ENCODE results near the gene CLCA4.

The CLCA4 gene

DNA sequence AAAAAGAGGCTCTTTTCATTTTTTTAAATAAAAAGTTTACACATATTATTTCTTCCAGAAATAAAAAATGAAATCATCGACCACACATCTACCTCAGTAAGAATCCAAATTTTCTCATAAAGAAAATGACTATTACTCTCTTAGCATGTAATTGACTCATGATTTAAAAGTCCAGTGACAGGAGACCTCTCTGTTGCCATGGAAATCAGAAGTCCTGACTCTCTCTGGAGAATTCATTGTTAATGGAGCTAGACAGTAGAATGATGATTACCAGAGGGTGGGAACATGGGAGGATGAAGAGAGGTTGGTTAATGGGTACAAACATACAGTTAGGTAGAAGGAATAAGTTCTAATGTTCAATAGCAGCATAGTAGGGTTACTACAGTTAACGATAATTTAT lies 5.0 kb upstream of the CLCA4 start:
- DNase-seq (ENCODE audit: extremely low spot score), result no peak
- TF ChIP-seq, protein P1, sequence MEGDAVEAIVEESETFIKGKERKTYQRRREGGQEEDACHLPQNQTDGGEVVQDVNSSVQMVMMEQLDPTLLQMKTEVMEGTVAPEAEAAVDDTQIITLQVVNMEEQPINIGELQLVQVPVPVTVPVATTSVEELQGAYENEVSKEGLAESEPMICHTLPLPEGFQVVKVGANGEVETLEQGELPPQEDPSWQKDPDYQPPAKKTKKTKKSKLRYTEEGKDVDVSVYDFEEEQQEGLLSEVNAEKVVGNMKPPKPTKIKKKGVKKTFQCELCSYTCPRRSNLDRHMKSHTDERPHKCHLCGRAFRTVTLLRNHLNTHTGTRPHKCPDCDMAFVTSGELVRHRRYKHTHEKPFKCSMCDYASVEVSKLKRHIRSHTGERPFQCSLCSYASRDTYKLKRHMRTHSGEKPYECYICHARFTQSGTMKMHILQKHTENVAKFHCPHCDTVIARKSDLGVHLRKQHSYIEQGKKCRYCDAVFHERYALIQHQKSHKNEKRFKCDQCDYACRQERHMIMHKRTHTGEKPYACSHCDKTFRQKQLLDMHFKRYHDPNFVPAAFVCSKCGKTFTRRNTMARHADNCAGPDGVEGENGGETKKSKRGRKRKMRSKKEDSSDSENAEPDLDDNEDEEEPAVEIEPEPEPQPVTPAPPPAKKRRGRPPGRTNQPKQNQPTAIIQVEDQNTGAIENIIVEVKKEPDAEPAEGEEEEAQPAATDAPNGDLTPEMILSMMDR (IDR thresholded peaks at IDR 0.05; ENCODE audit: control extremely low read depth, extremely low read depth, low read depth, missing control alignments), result no peak
- POLR2A ChIA-PET, result no interaction called here
- CTCF ChIA-PET, result interaction anchor here (1.2 kb wide), 1 partner anchor 30 kb away, joined by 5 read pairs; no protein-coding TSS in a partner anchor

DNA sequence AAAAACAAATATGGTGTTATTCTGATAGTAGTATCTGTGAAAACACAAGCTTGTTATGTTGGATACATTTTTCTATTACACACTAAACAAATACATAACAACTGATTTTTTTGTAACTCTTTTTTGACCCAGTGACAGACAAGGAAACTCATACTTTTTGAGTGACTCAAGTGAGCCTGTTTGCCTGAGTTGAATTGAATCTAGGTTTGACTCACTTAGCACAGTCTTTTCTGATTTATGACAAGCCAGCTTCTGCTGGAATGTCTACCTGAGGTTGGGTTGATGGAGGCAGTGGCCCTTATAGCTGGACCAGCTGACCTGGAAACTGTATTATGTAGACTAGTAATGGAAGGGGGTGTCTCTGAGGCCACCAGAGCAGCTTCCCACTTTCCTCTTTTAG lies 4.2 kb upstream of the CLCA4 start:
- POLR2A ChIA-PET, result no interaction called here

GRCh38 chr1:86548839-86549238 lies 2.0 kb downstream of the CLCA4 start:
- DNase-seq (ENCODE audit: extremely low spot score), result no peak
- CTCF ChIA-PET, result no interaction called here
- POLR2A ChIA-PET, result no interaction called here
- TF ChIP-seq, protein P1 (IDR thresholded peaks at IDR 0.05; ENCODE audit: control extremely low read depth, extremely low read depth, low read depth, missing control alignments), result no peak

More for the DNA sequence above, 4.2 kb upstream of the CLCA4 start:
- TF ChIP-seq, protein P1 (IDR thresholded peaks at IDR 0.05; ENCODE audit: control extremely low read depth, extremely low read depth, low read depth, missing control alignments), result no peak
- CTCF ChIA-PET, result interaction anchor here (1.2 kb wide), 1 partner anchor 29 kb away, joined by 5 read pairs; no protein-coding TSS in a partner anchor
- no peak for DNase-seq (ENCODE audit: extremely low spot score)

DNA sequence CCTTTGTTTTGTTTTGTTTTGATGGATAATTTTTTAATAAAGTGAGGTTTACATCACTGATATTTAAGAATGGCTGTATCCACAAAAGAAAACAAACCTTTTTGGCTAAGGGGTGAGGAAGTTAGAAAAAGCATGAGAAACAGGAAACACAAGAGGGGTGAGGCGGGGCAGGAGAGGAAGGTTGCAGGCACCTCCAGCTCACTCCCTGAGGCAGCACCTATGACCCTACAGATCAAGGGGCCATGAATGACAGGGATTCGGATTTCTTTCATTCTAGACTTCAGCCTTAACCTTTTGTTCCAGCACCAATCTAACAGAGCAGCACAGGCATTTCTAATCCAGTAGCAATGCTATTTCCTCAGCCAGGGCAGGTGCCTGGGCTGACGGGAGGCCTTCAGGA lies 4.4 kb downstream of the CLCA4 start:
- DNase-seq (ENCODE audit: extremely low spot score), result no peak
- ChIA-PET CTCF (no interaction called here), POLR2A (no interaction called here)
- TF ChIP-seq, protein P1 (IDR thresholded peaks at IDR 0.05; ENCODE audit: control extremely low read depth, extremely low read depth, low read depth, missing control alignments), result no peak

DNA sequence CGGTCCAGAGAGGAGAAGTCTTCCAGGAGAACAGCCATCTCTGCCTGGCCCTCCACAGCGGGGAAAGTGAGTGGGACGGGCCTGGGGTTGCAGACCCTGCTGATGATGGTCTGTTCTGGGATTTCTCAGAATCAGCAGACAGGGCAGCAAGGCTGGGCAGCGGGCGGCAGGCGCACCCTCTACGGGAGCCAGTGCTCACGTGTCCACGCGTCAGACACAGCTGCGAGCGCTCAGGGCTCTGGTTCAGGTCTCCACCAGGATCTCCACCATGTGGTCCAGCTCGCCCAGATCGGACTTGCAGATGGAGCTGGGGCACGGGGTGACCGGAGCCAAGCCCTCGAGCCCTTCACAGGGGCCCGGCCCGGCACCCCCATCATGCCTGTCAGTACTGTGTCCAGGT lies 5.5 kb downstream of the CLCA4 start:
- ChIA-PET POLR2A (no interaction called here), CTCF (interaction anchor here (1.7 kb wide), 1 partner anchor 9 kb away, joined by 4 read pairs; no protein-coding TSS in a partner anchor)
- TF ChIP-seq, protein P1 (IDR thresholded peaks at IDR 0.05; ENCODE audit: control extremely low read depth, extremely low read depth, low read depth, missing control alignments), result no peak
- DNase-seq (ENCODE audit: extremely low spot score), result no peak

- CTCF ChIA-PET, result no interaction called here
- POLR2A ChIA-PET, result no interaction called here
- DNase-seq (ENCODE audit: extremely low spot score), result no peak
- TF ChIP-seq, protein P1 (IDR thresholded peaks at IDR 0.05; ENCODE audit: control extremely low read depth, extremely low read depth, low read depth, missing control alignments), result no peak
These were observed 10.9 kb downstream of the CLCA4 start for GRCh38 chr1:86557739-86558138.

DNA sequence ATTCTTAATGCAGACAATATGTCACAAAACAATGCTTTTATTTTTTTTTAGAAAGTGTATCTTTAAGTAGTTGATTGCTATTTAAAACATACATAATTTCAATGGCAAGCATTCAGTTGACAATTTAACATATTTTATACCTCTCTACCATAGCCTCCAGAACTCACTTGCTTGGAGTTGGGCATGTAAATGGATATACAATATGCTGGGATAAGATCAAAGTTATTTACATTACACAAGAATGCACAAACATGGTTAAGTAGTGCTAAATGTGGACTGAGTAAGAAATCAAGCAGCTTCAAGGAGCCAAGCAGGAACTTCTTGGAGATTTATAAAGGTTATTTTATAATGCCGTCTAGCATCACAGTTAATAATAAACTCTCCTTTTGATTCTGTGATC lies 17.0 kb downstream of the CLCA4 start:
- CTCF ChIA-PET, result interaction anchor here (1.7 kb wide), 1 partner anchor 64 kb away, joined by 4 read pairs; no protein-coding TSS in a partner anchor
- POLR2A ChIA-PET, result no interaction called here
- no peak for DNase-seq (ENCODE audit: extremely low spot score)
- TF ChIP-seq, protein P1 (IDR thresholded peaks at IDR 0.05; ENCODE audit: control extremely low read depth, extremely low read depth, low read depth, missing control alignments), result no peak
